HEK293 (cell line): ENCODE data around the gene ZNF688.

Experiments used
- BCL11A ChIP-seq: fragments of 450-650 bp; formaldehyde crosslinking; IDR thresholded peaks from 2 replicates; pipeline ENCODE4 v1.5.1; 2016; ENCODE audit warnings: low read depth, missing biosample characterization, missing genetic modification characterization
- GLI2 ChIP-seq: fragments of 450-650 bp; formaldehyde crosslinking; IDR thresholded peaks from 2 replicates; pipeline ENCODE4; 2017; ENCODE audit warnings: missing biosample characterization, missing genetic modification characterization, low read depth, borderline replicate concordance
- GLIS1 ChIP-seq: fragments of 450-650 bp; formaldehyde crosslinking; IDR thresholded peaks from 2 replicates; pipeline ENCODE4 v1.5.1; 2016; ENCODE audit warnings: missing biosample characterization, missing genetic modification characterization
- INSM2 ChIP-seq: fragments of 450-650 bp; formaldehyde crosslinking; IDR thresholded peaks from 2 replicates; pipeline ENCODE4 v1.5.1; 2016; ENCODE audit warnings: missing biosample characterization, missing genetic modification characterization
- KLF1 ChIP-seq: fragments of 450-650 bp; formaldehyde crosslinking; IDR thresholded peaks from 2 replicates; pipeline ENCODE4 v1.5.1; 2016; ENCODE audit warnings: missing biosample characterization, missing genetic modification characterization
- KLF7 ChIP-seq: fragments of 450-650 bp; formaldehyde crosslinking; IDR thresholded peaks from 2 replicates; pipeline ENCODE4 v1.5.1; 2016; ENCODE audit warnings: missing biosample characterization, missing genetic modification characterization, borderline replicate concordance
- MEIS1 ChIP-seq: sonication (generic); formaldehyde crosslinking; IDR thresholded peaks from 2 replicates; pipeline ENCODE4 v1.8.1; 2022; ENCODE audit warnings: missing genetic modification reagents, mild to moderate bottlenecking, borderline replicate concordance
- PATZ1 ChIP-seq: fragments of 450-650 bp; formaldehyde crosslinking; IDR thresholded peaks from 2 replicates; pipeline ENCODE4 v1.5.1; 2016; ENCODE audit warnings: missing biosample characterization, missing genetic modification characterization
- SALL2 ChIP-seq: fragments of 450-650 bp; formaldehyde crosslinking; IDR thresholded peaks from 2 replicates; pipeline ENCODE4 v1.5.0; 2017; ENCODE audit warnings: missing biosample characterization, mild to moderate bottlenecking, missing genetic modification characterization, borderline replicate concordance
- SCRT1 ChIP-seq: fragments of 450-650 bp; formaldehyde crosslinking; IDR thresholded peaks from 2 replicates; pipeline ENCODE4 v1.5.1; 2016; ENCODE audit warnings: missing biosample characterization, missing genetic modification characterization, borderline replicate concordance
- SCRT2 ChIP-seq: fragments of 450-650 bp; formaldehyde crosslinking; IDR thresholded peaks from 2 replicates; pipeline ENCODE4 v1.5.1; 2016; ENCODE audit warnings: missing biosample characterization, missing genetic modification characterization
- TSHZ1 ChIP-seq: fragments of 450-650 bp; formaldehyde crosslinking; IDR thresholded peaks from 2 replicates; pipeline ENCODE4 v1.5.1; 2016; ENCODE audit warnings: missing biosample characterization, missing genetic modification characterization, borderline replicate concordance
- ZBTB21 ChIP-seq: fragments of 450-650 bp; formaldehyde crosslinking; IDR thresholded peaks from 2 replicates; pipeline ENCODE4 v1.5.1; 2017; ENCODE audit warnings: missing biosample characterization, missing genetic modification characterization
- ZIC2 ChIP-seq: fragments of 450-650 bp; formaldehyde crosslinking; IDR thresholded peaks from 2 replicates; pipeline ENCODE4 v1.5.1; 2016; ENCODE audit warnings: missing biosample characterization, missing genetic modification characterization
- ZNF148 ChIP-seq: fragments of 450-650 bp; formaldehyde crosslinking; IDR thresholded peaks from 2 replicates; pipeline ENCODE4 v1.5.0; 2017; ENCODE audit warnings: missing biosample characterization, missing genetic modification characterization, borderline replicate concordance
- ZNF221 ChIP-seq: fragments of 450-650 bp; formaldehyde crosslinking; IDR thresholded peaks from 2 replicates; pipeline ENCODE4 v1.5.1; 2017; ENCODE audit warnings: missing biosample characterization, missing genetic modification characterization, borderline replicate concordance
- ZNF324 ChIP-seq: fragments of 450-650 bp; formaldehyde crosslinking; IDR thresholded peaks from 2 replicates; pipeline ENCODE4 v1.5.1; 2016; ENCODE audit warnings: missing biosample characterization, missing genetic modification characterization
- ZNF335 ChIP-seq: fragments of 450-650 bp; formaldehyde crosslinking; conservative IDR thresholded peaks from 2 replicates; pipeline ENCODE4 v1.5.1; 2016; ENCODE audit warnings: missing biosample characterization, missing genetic modification characterization
- ZNF341 ChIP-seq: fragments of 450-650 bp; formaldehyde crosslinking; IDR thresholded peaks from 2 replicates; pipeline ENCODE4; 2016; ENCODE audit warnings: low read depth, missing biosample characterization, missing genetic modification characterization
- ZNF433 ChIP-seq: fragments of 450-650 bp; formaldehyde crosslinking; IDR thresholded peaks from 2 replicates; pipeline ENCODE4 v1.5.1; 2016; ENCODE audit warnings: missing biosample characterization, missing genetic modification characterization, low read depth
- ZNF585B ChIP-seq: fragments of 450-650 bp; formaldehyde crosslinking; IDR thresholded peaks from 2 replicates; pipeline ENCODE4 v1.5.1; 2016; ENCODE audit warnings: missing biosample characterization, missing genetic modification characterization
- ZNF600 ChIP-seq: fragments of 450-650 bp; formaldehyde crosslinking; IDR thresholded peaks from 2 replicates; pipeline ENCODE4 v1.5.1; 2016; ENCODE audit warnings: missing biosample characterization, missing genetic modification characterization
- ZNF654 ChIP-seq: fragments of 450-650 bp; formaldehyde crosslinking; IDR thresholded peaks from 2 replicates; pipeline ENCODE4 v1.5.1; 2016; ENCODE audit warnings: low read depth, missing biosample characterization, missing genetic modification characterization
- ZNF670 ChIP-seq: fragments of 450-650 bp; formaldehyde crosslinking; IDR thresholded peaks from 2 replicates; pipeline ENCODE4 v1.5.1; 2016; ENCODE audit warnings: missing biosample characterization, missing genetic modification characterization, low read depth
- ZNF677 ChIP-seq: fragments of 450-650 bp; IDR thresholded peaks from 2 replicates; pipeline ENCODE4 v1.5.0; 2018; ENCODE audit warnings: missing biosample characterization, mild to moderate bottlenecking, missing genetic modification characterization, moderate library complexity
- ZNF768 ChIP-seq: fragments of 450-650 bp; formaldehyde crosslinking; IDR thresholded peaks from 2 replicates; pipeline ENCODE4 v1.5.1; 2018; ENCODE audit warnings: missing biosample characterization, mild to moderate bottlenecking, missing genetic modification characterization
- ZNF776 ChIP-seq: fragments of 450-650 bp; formaldehyde crosslinking; IDR thresholded peaks from 2 replicates; pipeline ENCODE4 v1.5.0; 2017; ENCODE audit warnings: missing biosample characterization, missing genetic modification characterization, borderline replicate concordance
- ZNF830 ChIP-seq: fragments of 450-650 bp; IDR thresholded peaks from 2 replicates; pipeline ENCODE4 v1.5.0; 2018; ENCODE audit warnings: missing biosample characterization, missing genetic modification characterization, low read depth, mild to moderate bottlenecking, moderate library complexity
- ZNF837 ChIP-seq: fragments of 450-650 bp; formaldehyde crosslinking; IDR thresholded peaks from 2 replicates; pipeline ENCODE4 v1.5.1; 2016; ENCODE audit warnings: missing biosample characterization, missing genetic modification characterization
- ZSCAN30 ChIP-seq: fragments of 450-650 bp; IDR thresholded peaks from 2 replicates; pipeline ENCODE4 v1.5.1; 2018; ENCODE audit warnings: missing biosample characterization, mild to moderate bottlenecking, missing genetic modification characterization, moderate library complexity

Gene ZNF688

GRCh38 chr16:30571445-30572322 lies at the start of gene ZNF688 (continued):
- TF ChIP-seq ZIC2 (peak; percentile 74), SCRT2 (tag by site-specific recombination) (no peak), ZNF324 (tag by site-specific recombination) (0 out of 2 replicates have a peak, but pooled peaks have one; percentile 63), ZNF670 (tag by site-specific recombination) (no peak), ZNF335 (tag by site-specific recombination) (peak; percentile 99), ZNF654 (no peak), INSM2 (peak; percentile 37; the same call in 1 of the 2 replicates), ZNF600 (no peak), MEIS1 (CRISPR knock-in tag) (no peak), ZNF830 (tag by site-specific recombination) (no peak), ZNF341 (tag by site-specific recombination) (peak; percentile 95), GLIS1 (tag by site-specific recombination) (no peak; the same call in 1 of the 2 replicates), BCL11A (tag by site-specific recombination) (no peak), TSHZ1 (tag by site-specific recombination) (no peak), ZSCAN30 (peak; percentile 64), GLI2 (tag by site-specific recombination) (no peak), ZNF677 (tag by site-specific recombination) (peak; percentile 27), ZNF585B (no peak), PATZ1 (tag by site-specific recombination) (peak; percentile 90), KLF7 (tag by site-specific recombination) (peak; percentile 65; the same call in 1 of the 2 replicates), ZNF768 (tag by site-specific recombination) (no peak), ZNF221 (0 out of 2 replicates have a peak, but pooled peaks have one; percentile 55), ZNF837 (tag by site-specific recombination) (no peak), KLF1 (tag by site-specific recombination) (no peak), ZNF776 (no peak), ZNF433 (tag by site-specific recombination) (no peak), ZBTB21 (0 out of 2 replicates have a peak, but pooled peaks have one; percentile 4), ZNF148 (tag by site-specific recombination) (no peak), SCRT1 (no peak), SALL2 (tag by site-specific recombination) (no peak)
